Prostate gland (tissue), 2 donors: Measurements from ENCODE around the gene TMEM59.

ENCODE experiments used
- POLR2A ChIP-seq: fragments of 450-650 bp; IDR thresholded peaks from one replicate; pipeline ENCODE4 v1.6.1; 2016; ENCODE audit warnings: antibody characterized with exemption, mild to moderate bottlenecking
- POLR2AphosphoS5 ChIP-seq: sonication (generic); formaldehyde crosslinking; IDR thresholded peaks from one replicate; pipeline ENCODE4 v1.6.1; 2017; ENCODE audit warnings: antibody characterized with exemption
- TF ChIP-seq, protein P1 (sequence below), 4 experiments: fragments of 200-600 bp in 2 of 4; fragments of 450-650 bp in 2 of 4; sonication (generic) in 2 of 4; IDR thresholded peaks; 1 replicate in 3 of 4; 2 replicates in 1 of 4; pipeline ENCODE4 v1.5.1; 2016 to 2019; ENCODE audit warnings: antibody characterized with exemption in 4 of 4, mild to moderate bottlenecking in 2 of 4, moderate library complexity in 2 of 4

DNA sequence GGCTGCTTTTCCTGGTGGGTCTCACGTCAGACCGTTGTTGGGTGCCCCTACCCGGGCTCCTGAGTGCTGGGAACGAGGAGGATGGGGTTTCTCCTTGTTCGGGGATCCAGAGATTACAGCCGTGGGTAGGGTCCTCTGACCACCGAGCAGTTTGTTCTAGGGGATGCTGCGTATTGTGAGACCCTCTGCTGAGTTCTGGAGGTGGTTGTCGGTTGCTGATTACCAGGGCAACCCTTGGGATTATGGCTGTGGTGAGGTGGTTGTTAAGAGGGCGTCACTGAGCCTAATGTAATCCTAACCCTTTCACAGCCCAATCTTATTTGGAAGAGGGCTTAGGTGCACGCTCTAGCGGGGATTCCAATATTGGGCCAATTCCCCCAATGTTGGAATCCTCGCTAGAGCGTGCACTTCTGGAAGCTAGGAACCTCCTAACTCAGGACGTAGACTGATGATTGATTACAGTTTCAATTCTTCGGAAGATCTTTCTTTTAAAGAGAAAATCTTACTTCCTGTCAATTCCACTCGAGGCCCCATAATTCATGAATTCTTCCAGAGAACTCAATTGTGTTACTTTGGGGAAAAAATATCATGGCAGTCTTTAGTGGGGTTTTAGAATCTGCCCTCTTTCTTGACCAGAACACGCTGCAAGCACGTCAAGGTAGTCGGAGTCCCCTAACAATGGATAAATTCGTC is 887 bp upstream of the TMEM59 start:
- TF ChIP-seq, protein P1, sequence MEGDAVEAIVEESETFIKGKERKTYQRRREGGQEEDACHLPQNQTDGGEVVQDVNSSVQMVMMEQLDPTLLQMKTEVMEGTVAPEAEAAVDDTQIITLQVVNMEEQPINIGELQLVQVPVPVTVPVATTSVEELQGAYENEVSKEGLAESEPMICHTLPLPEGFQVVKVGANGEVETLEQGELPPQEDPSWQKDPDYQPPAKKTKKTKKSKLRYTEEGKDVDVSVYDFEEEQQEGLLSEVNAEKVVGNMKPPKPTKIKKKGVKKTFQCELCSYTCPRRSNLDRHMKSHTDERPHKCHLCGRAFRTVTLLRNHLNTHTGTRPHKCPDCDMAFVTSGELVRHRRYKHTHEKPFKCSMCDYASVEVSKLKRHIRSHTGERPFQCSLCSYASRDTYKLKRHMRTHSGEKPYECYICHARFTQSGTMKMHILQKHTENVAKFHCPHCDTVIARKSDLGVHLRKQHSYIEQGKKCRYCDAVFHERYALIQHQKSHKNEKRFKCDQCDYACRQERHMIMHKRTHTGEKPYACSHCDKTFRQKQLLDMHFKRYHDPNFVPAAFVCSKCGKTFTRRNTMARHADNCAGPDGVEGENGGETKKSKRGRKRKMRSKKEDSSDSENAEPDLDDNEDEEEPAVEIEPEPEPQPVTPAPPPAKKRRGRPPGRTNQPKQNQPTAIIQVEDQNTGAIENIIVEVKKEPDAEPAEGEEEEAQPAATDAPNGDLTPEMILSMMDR (IDR thresholded peaks at IDR 0.05) = no peak
- TF ChIP-seq POLR2A (no peak), POLR2AphosphoS5 (no peak)
